Measurements from ENCODE around the gene ADCY3.

GRCh38 chr2:24955232-24955631 lies 35.2 kb upstream of the ADCY3 start:
- TF ChIP-seq DPF2 (CRISPR knock-in tag; IDR thresholded peaks at IDR 0.05; ENCODE audit: borderline replicate concordance, low read depth) (no peak), SP1 (IDR thresholded peaks at IDR 0.05) (no peak), SP1 (CRISPR knock-in tag; IDR thresholded peaks at IDR 0.05) (no peak), PHF8 (CRISPR knock-in tag; IDR thresholded peaks at IDR 0.05) (no peak)

All from HepG2 (cell line).